SH-SY5Y (cell line): ENCODE results near the gene NFIL3.

ENCODE experiments used
- GATA2 ChIP-seq: IDR thresholded peaks from 2 replicates; pipeline ENCODE4 v1.6.1; 2011; ENCODE audit warnings: mild to moderate bottlenecking, low read depth, low read length
- GATA3 ChIP-seq: IDR thresholded peaks from 2 replicates; pipeline ENCODE4 v1.6.1; 2011; ENCODE audit warnings: low read depth, mild to moderate bottlenecking, low read length, moderate library complexity

GRCh38 chr9:91424403-91425176 is 958 bp upstream of the NFIL3 start:
- no peak for TF ChIP-seq GATA3
- no peak for TF ChIP-seq GATA2
